HEK293 (cell line): Measurements from ENCODE around the gene GNB3.

ENCODE experiments used
- GFI1B ChIP-seq: fragments of 450-650 bp; formaldehyde crosslinking; IDR thresholded peaks from 2 replicates; pipeline ENCODE4 v1.5.1; 2016; ENCODE audit warnings: missing biosample characterization, missing genetic modification characterization
- GLIS1 ChIP-seq: fragments of 450-650 bp; formaldehyde crosslinking; IDR thresholded peaks from 2 replicates; pipeline ENCODE4 v1.5.1; 2016; ENCODE audit warnings: missing biosample characterization, missing genetic modification characterization
- HOXC10 ChIP-seq: sonication (generic); formaldehyde crosslinking; IDR thresholded peaks from 2 replicates; pipeline ENCODE4 v1.8.1; 2023; ENCODE audit warnings: mild to moderate bottlenecking, missing genetic modification reagents
- KLF1 ChIP-seq: fragments of 450-650 bp; formaldehyde crosslinking; IDR thresholded peaks from 2 replicates; pipeline ENCODE4 v1.5.1; 2016; ENCODE audit warnings: missing biosample characterization, missing genetic modification characterization
- KLF8 ChIP-seq: fragments of 450-650 bp; formaldehyde crosslinking; IDR thresholded peaks from 2 replicates; pipeline ENCODE4 v1.5.1; 2016; ENCODE audit warnings: missing biosample characterization, missing genetic modification characterization
- KLF9 ChIP-seq: fragments of 450-650 bp; formaldehyde crosslinking; IDR thresholded peaks from 2 replicates; pipeline ENCODE4 v1.5.1; 2016; ENCODE audit warnings: missing biosample characterization, missing genetic modification characterization, low read depth
- MZF1 ChIP-seq: fragments of 450-650 bp; formaldehyde crosslinking; IDR thresholded peaks from 2 replicates; pipeline ENCODE4 v1.5.1; 2017; ENCODE audit warnings: missing biosample characterization, missing genetic modification characterization, borderline replicate concordance
- SP3 ChIP-seq: fragments of 450-650 bp; formaldehyde crosslinking; IDR thresholded peaks from 2 replicates; pipeline ENCODE4 v1.5.1; 2016; ENCODE audit warnings: missing biosample characterization, missing genetic modification characterization
- TRIM28 ChIP-seq: IDR thresholded peaks from 2 replicates; pipeline ENCODE4 v1.6.1; 2011; ENCODE audit warnings: low read length, control low read depth, borderline replicate concordance
- WT1 ChIP-seq: fragments of 450-650 bp; formaldehyde crosslinking; IDR thresholded peaks from 2 replicates; pipeline ENCODE4 v1.5.1; 2016; ENCODE audit warnings: missing biosample characterization, missing genetic modification characterization
- YY1 ChIP-seq: fragments of 450-650 bp; formaldehyde crosslinking; IDR thresholded peaks from 2 replicates; pipeline ENCODE4 v1.5.1; 2018; ENCODE audit warnings: missing biosample characterization, missing genetic modification characterization
- ZEB2 ChIP-seq: fragments of 450-650 bp; formaldehyde crosslinking; IDR thresholded peaks from 2 replicates; pipeline ENCODE4 v1.5.1; 2016; ENCODE audit warnings: missing biosample characterization, missing genetic modification characterization
- ZFP41 ChIP-seq: fragments of 450-650 bp; formaldehyde crosslinking; IDR thresholded peaks from 2 replicates; pipeline ENCODE4 v1.5.1; 2016; ENCODE audit warnings: missing biosample characterization, missing genetic modification characterization, borderline replicate concordance
- ZNF146 ChIP-seq: fragments of 450-650 bp; formaldehyde crosslinking; IDR thresholded peaks from 2 replicates; pipeline ENCODE4 v1.5.1; 2016; ENCODE audit warnings: missing biosample characterization, missing genetic modification characterization
- ZNF169 ChIP-seq: fragments of 450-650 bp; formaldehyde crosslinking; IDR thresholded peaks from 2 replicates; pipeline ENCODE4 v1.5.1; 2016; ENCODE audit warnings: missing biosample characterization, missing genetic modification characterization
- ZNF175 ChIP-seq: fragments of 450-650 bp; formaldehyde crosslinking; IDR thresholded peaks from 2 replicates; pipeline ENCODE4 v1.5.1; 2016; ENCODE audit warnings: missing biosample characterization, missing genetic modification characterization
- ZNF211 ChIP-seq: fragments of 450-650 bp; formaldehyde crosslinking; IDR thresholded peaks from 2 replicates; pipeline ENCODE4 v1.5.1; 2016; ENCODE audit warnings: low read depth, missing biosample characterization, missing genetic modification characterization
- ZNF214 ChIP-seq: fragments of 450-650 bp; formaldehyde crosslinking; IDR thresholded peaks from 2 replicates; pipeline ENCODE4 v1.5.1; 2017; ENCODE audit warnings: missing biosample characterization, mild to moderate bottlenecking, missing genetic modification characterization, borderline replicate concordance
- ZNF239 ChIP-seq: fragments of 450-650 bp; formaldehyde crosslinking; IDR thresholded peaks from 2 replicates; pipeline ENCODE4 v1.5.1; 2016; ENCODE audit warnings: missing biosample characterization, missing genetic modification characterization
- ZNF26 ChIP-seq: fragments of 450-650 bp; formaldehyde crosslinking; IDR thresholded peaks from 2 replicates; pipeline ENCODE4 v1.5.1; 2016; ENCODE audit warnings: missing biosample characterization, missing genetic modification characterization
- ZNF324 ChIP-seq: fragments of 450-650 bp; formaldehyde crosslinking; IDR thresholded peaks from 2 replicates; pipeline ENCODE4 v1.5.1; 2016; ENCODE audit warnings: missing biosample characterization, missing genetic modification characterization
- ZNF354C ChIP-seq: fragments of 450-650 bp; formaldehyde crosslinking; IDR thresholded peaks from 2 replicates; pipeline ENCODE4 v1.5.1; 2016; ENCODE audit warnings: missing biosample characterization, missing genetic modification characterization, low read depth, borderline replicate concordance
- ZNF423 ChIP-seq: fragments of 450-650 bp; formaldehyde crosslinking; IDR thresholded peaks from 2 replicates; pipeline ENCODE4 v1.5.1; 2016; ENCODE audit warnings: missing biosample characterization, missing genetic modification characterization
- ZNF488 ChIP-seq: fragments of 450-650 bp; formaldehyde crosslinking; IDR thresholded peaks from 2 replicates; pipeline ENCODE4 v1.5.1; 2016; ENCODE audit warnings: missing biosample characterization, missing genetic modification characterization
- ZNF501 ChIP-seq: fragments of 450-650 bp; formaldehyde crosslinking; IDR thresholded peaks from 2 replicates; pipeline ENCODE4 v1.5.1; 2016; ENCODE audit warnings: missing biosample characterization, missing genetic modification characterization
- ZNF513 ChIP-seq: fragments of 450-650 bp; IDR thresholded peaks from 2 replicates; pipeline ENCODE4 v1.5.1; 2018; ENCODE audit warnings: missing biosample characterization, missing genetic modification characterization
- ZNF514 ChIP-seq: fragments of 450-650 bp; formaldehyde crosslinking; IDR thresholded peaks from 2 replicates; pipeline ENCODE4 v1.5.1; 2016; ENCODE audit warnings: missing biosample characterization, missing genetic modification characterization
- ZNF529 ChIP-seq: fragments of 450-650 bp; formaldehyde crosslinking; IDR thresholded peaks from 2 replicates; pipeline ENCODE4 v1.5.1; 2017; ENCODE audit warnings: missing genetic modification characterization, missing biosample characterization; ENCODE audit not compliant: insufficient replicate concordance
- ZNF544 ChIP-seq: fragments of 450-650 bp; formaldehyde crosslinking; IDR thresholded peaks from 2 replicates; pipeline ENCODE4 v1.5.0; 2017; ENCODE audit warnings: missing biosample characterization, missing genetic modification characterization
- ZNF555 ChIP-seq: fragments of 450-650 bp; formaldehyde crosslinking; conservative IDR thresholded peaks from 2 replicates; pipeline ENCODE4 v1.5.1; 2017; ENCODE audit warnings: missing biosample characterization, mild to moderate bottlenecking, missing genetic modification characterization, inconsistent platforms
- ZNF560 ChIP-seq: fragments of 450-650 bp; formaldehyde crosslinking; IDR thresholded peaks from 2 replicates; pipeline ENCODE4 v1.5.1; 2017; ENCODE audit warnings: missing biosample characterization, missing genetic modification characterization, borderline replicate concordance
- ZNF561 ChIP-seq: fragments of 450-650 bp; IDR thresholded peaks from 2 replicates; pipeline ENCODE4 v1.5.1; 2018; ENCODE audit warnings: missing biosample characterization, missing genetic modification characterization, borderline replicate concordance
- ZNF600 ChIP-seq: fragments of 450-650 bp; formaldehyde crosslinking; IDR thresholded peaks from 2 replicates; pipeline ENCODE4 v1.5.1; 2016; ENCODE audit warnings: missing biosample characterization, missing genetic modification characterization
- ZNF626 ChIP-seq: fragments of 450-650 bp; sonication (Bioruptor Pico); formaldehyde crosslinking; IDR thresholded peaks from 2 replicates; pipeline ENCODE4 v1.5.1; 2018; ENCODE audit warnings: missing biosample characterization, missing genetic modification characterization, inconsistent platforms
- ZNF843 ChIP-seq: fragments of 450-650 bp; formaldehyde crosslinking; IDR thresholded peaks from 2 replicates; pipeline ENCODE4 v1.5.1; 2016; ENCODE audit warnings: missing biosample characterization, missing genetic modification characterization
- ZSCAN4 ChIP-seq: fragments of 450-650 bp; formaldehyde crosslinking; IDR thresholded peaks from 2 replicates; pipeline ENCODE4 v1.5.1; 2017; ENCODE audit warnings: missing biosample characterization, missing genetic modification characterization
- ZXDB ChIP-seq: fragments of 450-650 bp; formaldehyde crosslinking; IDR thresholded peaks from 2 replicates; pipeline ENCODE4 v1.5.1; 2016; ENCODE audit warnings: missing biosample characterization, missing genetic modification characterization

Gene GNB3

GRCh38 chr12:6872073-6873048 lies 31.6 kb downstream of the GNB3 start (continued):
- TF ChIP-seq ZNF513 (tag by site-specific recombination) (no peak), ZNF555 (tag by site-specific recombination) (no peak), ZNF211 (tag by site-specific recombination) (no peak), HOXC10 (CRISPR knock-in tag) (0 out of 2 replicates have a peak, but pooled peaks have one; percentile 30), ZNF501 (tag by site-specific recombination) (peak; percentile 65), KLF9 (tag by site-specific recombination) (peak; percentile 99), YY1 (no peak), ZEB2 (tag by site-specific recombination) (no peak; the same call in 1 of the 2 replicates), ZNF626 (tag by site-specific recombination) (no peak), GFI1B (tag by site-specific recombination) (no peak), WT1 (tag by site-specific recombination) (peak; percentile 42; the same call in 1 of the 2 replicates), ZNF26 (tag by site-specific recombination) (no peak), ZNF214 (tag by site-specific recombination) (no peak), KLF1 (peak; percentile 79), ZSCAN4 (tag by site-specific recombination) (no peak), ZNF600 (tag by site-specific recombination) (0 out of 2 replicates have a peak, but pooled peaks have one; percentile 49), ZNF561 (tag by site-specific recombination) (peak; percentile 57), ZNF146 (no peak), SP3 (tag by site-specific recombination) (peak; percentile 71), ZNF239 (tag by site-specific recombination) (no peak), ZNF175 (tag by site-specific recombination) (no peak), ZNF354C (tag by site-specific recombination) (no peak), ZNF544 (tag by site-specific recombination) (no peak), TRIM28 (no peak), ZNF560 (no peak), ZNF843 (tag by site-specific recombination) (peak; percentile 43; the same call in 1 of the 2 replicates), ZNF514 (tag by site-specific recombination) (no peak), ZNF324 (tag by site-specific recombination) (no peak), MZF1 (tag by site-specific recombination) (no peak), KLF8 (tag by site-specific recombination) (peak; percentile 95), ZNF423 (no peak; the same call in 1 of the 2 replicates), ZNF169 (tag by site-specific recombination) (no peak), ZNF529 (tag by site-specific recombination) (no peak), ZNF488 (tag by site-specific recombination) (no peak), ZXDB (tag by site-specific recombination) (peak; percentile 76), ZFP41 (no peak), GLIS1 (tag by site-specific recombination) (peak; percentile 44)
